ENCODE data around the gene HSPBP1.

- TF ChIP-seq CTCF (IDR thresholded peaks at IDR 0.05; ENCODE audit: insufficient read depth, low read length) (no peak), REST (IDR thresholded peaks at IDR 0.05; ENCODE audit: insufficient replicate concordance, low read depth) (no peak), POLR2AphosphoS5 (IDR thresholded peaks at IDR 0.05; ENCODE audit: low read depth) (0 out of 2 replicates have a peak, but pooled peaks have one; percentile 6)
These were observed 48.3 kb downstream of the HSPBP1 start for GRCh38 chr19:55231391-55232285.

Measured in HL-60 (cell line).